GM18951 (cell line): ENCODE data around the gene CHCHD10.
A peak's percentile ranks its signal among the peaks of the same experiment; 100 is the strongest.

Source experiments
- POLR2A ChIP-seq: IDR thresholded peaks from 4 replicates; pipeline ENCODE4 v1.6.1; 2011; ENCODE audit warnings: mild to moderate bottlenecking; ENCODE audit not compliant: insufficient read length, insufficient read depth; ENCODE audit errors: extremely low read depth
- in situ Hi-C: fragments of 300-500 bp; cut with MboI; formaldehyde crosslinking; loops from one replicate; pipeline ENCODE4 v1.12.0; 2022; ENCODE audit warnings: low sequenced_read_pairs, mixed read lengths, inconsistent platforms; ENCODE audit not compliant: unreplicated experiment

The CHCHD10 gene

GRCh38 chr22:23767673-23768548, at the start of gene CHCHD10:
TSS of gene CHCHD10 (minus strand) at chr22:23767972. CDS start at chr22:23767874, 98 bp downstream.
- in situ Hi-C loops = no loop called here
- peak; percentile 82 for TF ChIP-seq POLR2A

GRCh38 chr22:23817146-23817545, 49.4 kb upstream of the CHCHD10 start:
- no peak for TF ChIP-seq POLR2A
- in situ Hi-C loops = no loop called here

- no peak for TF ChIP-seq POLR2A
- in situ Hi-C loops = no loop called here
Observed at GRCh38 chr22:23816156-23816976, 48.6 kb upstream of the CHCHD10 start.

- no peak for TF ChIP-seq POLR2A
- in situ Hi-C loops = no loop called here
Observed at GRCh38 chr22:23815541-23816155, 47.9 kb upstream of the CHCHD10 start.

GRCh38 chr22:23812378-23812777, 44.6 kb upstream of the CHCHD10 start:
- no peak for TF ChIP-seq POLR2A
- in situ Hi-C loops = no loop called here

GRCh38 chr22:23806837-23807236, 39.1 kb upstream of the CHCHD10 start:
- TF ChIP-seq POLR2A = no peak
- in situ Hi-C loops = no loop called here

- in situ Hi-C loops = no loop called here
- no peak for TF ChIP-seq POLR2A
Observed at GRCh38 chr22:23804781-23805291, 37.1 kb upstream of the CHCHD10 start.

- in situ Hi-C loops = no loop called here
- peak; percentile 55 for TF ChIP-seq POLR2A
Observed at GRCh38 chr22:23803001-23803819, 35.4 kb upstream of the CHCHD10 start.

GRCh38 chr22:23801886-23802377, 34.2 kb upstream of the CHCHD10 start:
- in situ Hi-C loops = no loop called here
- TF ChIP-seq POLR2A = no peak

- TF ChIP-seq POLR2A = no peak
- in situ Hi-C loops = no loop called here
Observed at GRCh38 chr22:23801238-23801821, 33.6 kb upstream of the CHCHD10 start.

GRCh38 chr22:23800297-23801237, 32.8 kb upstream of the CHCHD10 start:
- in situ Hi-C loops = no loop called here
- TF ChIP-seq POLR2A = no peak
